Fibroblast of lung (primary cell): Measurements from ENCODE around the gene SGSH. TPM values are rescaled to one million over a fixed set of nuclear protein-coding genes. Genes with fewer than 3 reads are reported as not detected.

ENCODE experiments used
- DNase-seq, 2 donors: peaks; one replicate each; pipeline versions ENCODE4 v3.0.0 to v3.0.0-alpha.2; 2010; ENCODE audit warnings: low read depth in 2 of 2
- H2AFZ ChIP-seq: 2 replicates; pipeline ENCODE4 v1.5.1; 2012; ENCODE audit warnings: low read length, control low read depth, inconsistent platforms
- H3K27ac ChIP-seq: 2 replicates; pipeline ENCODE4 v1.5.1; 2011; ENCODE audit warnings: low read length, control low read depth; ENCODE audit not compliant: insufficient read depth
- H3K27me3 ChIP-seq: 2 replicates; pipeline ENCODE4 v1.5.1; 2011; ENCODE audit warnings: mild to moderate bottlenecking, low read length; ENCODE audit not compliant: control insufficient read depth, insufficient read depth
- H3K36me3 ChIP-seq: 2 replicates; pipeline ENCODE4 v1.5.1; 2011; ENCODE audit warnings: low read length; ENCODE audit not compliant: control insufficient read depth, insufficient read depth
- H3K4me1 ChIP-seq: 2 replicates; pipeline ENCODE4 v1.5.1; 2011; ENCODE audit warnings: low read length; ENCODE audit not compliant: control insufficient read depth, insufficient read depth; ENCODE audit errors: extremely low read depth
- H3K4me2 ChIP-seq: 2 replicates; pipeline ENCODE4 v1.5.1; 2011; ENCODE audit warnings: low read length, control low read depth; ENCODE audit not compliant: insufficient read depth; ENCODE audit errors: extremely low read depth
- H3K4me3 ChIP-seq, 4 experiments: fragments of 200-600 bp in 1 of 4; sonication (generic) in 1 of 4; replicated peaks in 1 of 4; 2 replicates each; pipeline ENCODE4 v1.5.1; 2011 to 2016; ENCODE audit warnings: low read length in 4 of 4, low read depth in 3 of 4, mild to moderate bottlenecking in 3 of 4, control low read depth in 2 of 4, inconsistent platforms in 1 of 4, mixed read lengths in 1 of 4; ENCODE audit not compliant: insufficient read depth in 1 of 4; ENCODE audit errors: control extremely low read depth in 1 of 4
- H3K79me2 ChIP-seq: 2 replicates; pipeline ENCODE4 v1.5.1; 2012; ENCODE audit warnings: mild to moderate bottlenecking, low read length, inconsistent platforms; ENCODE audit not compliant: control insufficient read depth, insufficient read depth
- H3K9ac ChIP-seq: 2 replicates; pipeline ENCODE4 v1.5.1; 2011; ENCODE audit warnings: mild to moderate bottlenecking, low read length, control low read depth; ENCODE audit not compliant: insufficient read depth
- H3K9me3 ChIP-seq: 2 replicates; pipeline ENCODE4 v1.5.1; 2012; ENCODE audit warnings: low read depth, low read length; ENCODE audit not compliant: control insufficient read depth, insufficient read depth
- H4K20me1 ChIP-seq: 2 replicates; pipeline ENCODE4 v1.5.1; 2011; ENCODE audit warnings: low read length; ENCODE audit not compliant: control insufficient read depth, insufficient read depth; ENCODE audit errors: extremely low read depth
- EZH2 ChIP-seq: IDR thresholded peaks from 2 replicates; pipeline ENCODE4 v1.5.1; 2012; ENCODE audit warnings: low read length, control low read depth, mild to moderate bottlenecking; ENCODE audit errors: missing control alignments
- polyA minus RNA-seq: library from RNA; depleted of rRNA, polyadenylated mRNA; stranded (reverse); fragments of >200 nt; gene quantifications from 2 replicates; pipeline ENCODE4 v1.2.3, GENCODE V29; 2011; ENCODE audit warnings: low replicate concordance
- polyA plus RNA-seq, 2 donors: library from polyadenylated mRNA; depleted of rRNA in 1 of 2; stranded (reverse) in 1 of 2; unstranded in 1 of 2; fragments of >200 nt; gene quantifications; 2 replicates each; pipeline ENCODE4 v1.2.1, GENCODE V29; 2011 to 2012; ENCODE audit warnings: missing spikeins in 1 of 2
- total RNA-seq: library from RNA; depleted of rRNA; stranded (reverse); fragments of >200 nt; gene quantifications from 2 replicates; pipeline ENCODE4 v1.2.1, GENCODE V29; 2014
- TF ChIP-seq, protein P1 (sequence below), 2 donors: IDR thresholded peaks in 1 of 2; conservative IDR thresholded peaks in 1 of 2; 1 replicate in 1 of 2; 2 replicates in 1 of 2; pipeline ENCODE4 v1.5.1; 2011 to 2012; ENCODE audit warnings: low read length in 2 of 2, control low read depth in 1 of 2, inconsistent platforms in 1 of 2, low read depth in 1 of 2, mild to moderate bottlenecking in 1 of 2

The SGSH gene
- total RNA-seq (12.1 and 26.9 TPM in 2 replicates), polyA plus RNA-seq (57.2 and 70.7 TPM in 2 replicates), polyA minus RNA-seq (114 and 187 TPM in 2 replicates)
- polyA plus RNA-seq (2012): 40.5 and 55.2 TPM in 2 replicates

DNA sequence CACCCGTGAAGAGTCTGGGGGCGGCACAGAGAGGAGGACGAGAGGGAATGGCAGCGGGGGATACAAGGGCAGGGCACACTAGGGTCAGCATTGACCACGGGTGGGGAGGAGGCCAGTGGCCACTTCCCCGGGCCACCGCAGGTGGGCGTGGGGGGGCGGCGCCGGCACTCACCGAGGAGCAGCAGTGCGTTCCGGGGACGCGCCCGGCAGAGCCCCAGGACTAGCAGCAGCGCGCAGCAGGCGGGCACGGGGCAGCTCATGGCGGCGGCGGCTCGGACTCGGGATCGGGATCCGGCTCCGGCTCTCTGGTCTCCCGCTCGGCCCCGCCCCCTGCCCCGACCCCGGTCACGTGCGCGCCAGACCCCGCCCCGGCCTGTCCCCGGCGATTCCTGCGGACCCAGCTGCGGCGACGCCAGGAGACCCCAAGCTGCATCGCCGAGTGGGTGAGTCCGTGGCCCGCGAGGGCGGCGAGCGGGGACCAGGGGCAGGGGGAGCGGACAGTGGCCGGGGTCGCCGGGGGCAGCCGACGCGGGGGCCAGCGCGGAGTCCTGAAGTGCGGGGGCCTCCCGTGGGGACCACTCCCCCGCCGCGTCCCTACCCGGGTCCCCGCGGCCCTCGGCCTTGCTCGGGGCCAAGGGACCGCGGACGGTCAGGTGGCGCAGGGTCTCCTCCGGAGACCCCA, at the start of gene SGSH, which contains the start of gene SLC26A11:
Gene SGSH (minus strand): TSS at position 280 of the 682 bp plus-strand sequence. CDS start 20 bp downstream, at position 260.
Gene SLC26A11 (plus strand): TSS at position 374 of the 682 bp plus-strand sequence. CDS start 1,134 bp downstream, outside the sequence.
- TF ChIP-seq, protein P1, sequence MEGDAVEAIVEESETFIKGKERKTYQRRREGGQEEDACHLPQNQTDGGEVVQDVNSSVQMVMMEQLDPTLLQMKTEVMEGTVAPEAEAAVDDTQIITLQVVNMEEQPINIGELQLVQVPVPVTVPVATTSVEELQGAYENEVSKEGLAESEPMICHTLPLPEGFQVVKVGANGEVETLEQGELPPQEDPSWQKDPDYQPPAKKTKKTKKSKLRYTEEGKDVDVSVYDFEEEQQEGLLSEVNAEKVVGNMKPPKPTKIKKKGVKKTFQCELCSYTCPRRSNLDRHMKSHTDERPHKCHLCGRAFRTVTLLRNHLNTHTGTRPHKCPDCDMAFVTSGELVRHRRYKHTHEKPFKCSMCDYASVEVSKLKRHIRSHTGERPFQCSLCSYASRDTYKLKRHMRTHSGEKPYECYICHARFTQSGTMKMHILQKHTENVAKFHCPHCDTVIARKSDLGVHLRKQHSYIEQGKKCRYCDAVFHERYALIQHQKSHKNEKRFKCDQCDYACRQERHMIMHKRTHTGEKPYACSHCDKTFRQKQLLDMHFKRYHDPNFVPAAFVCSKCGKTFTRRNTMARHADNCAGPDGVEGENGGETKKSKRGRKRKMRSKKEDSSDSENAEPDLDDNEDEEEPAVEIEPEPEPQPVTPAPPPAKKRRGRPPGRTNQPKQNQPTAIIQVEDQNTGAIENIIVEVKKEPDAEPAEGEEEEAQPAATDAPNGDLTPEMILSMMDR (conservative IDR thresholded peaks at IDR 0.05 in 1 of 2, IDR thresholded peaks at IDR 0.05 in 1 of 2; ENCODE audit: low read depth in 1 of 2, low read length in 2 of 2): peak in 1 of 2 donors; percentile 1
- no peak for TF ChIP-seq EZH2
- Histone ChIP-seq H3K4me2 (peak within 1 kb of the TSS; percentile 97), H3K4me3 (peak within 1 kb of the TSS; percentile 74 to 97 (median 86)), H3K27ac (peak within 1 kb of the TSS; percentile 88), H2AFZ (peak within 1 kb of the TSS; percentile 67), H3K9me3 (no peaks in the 10 kb centered on the region), H3K9ac (peak within 1 kb of the TSS; percentile 76), H3K27me3 (no peaks in the 10 kb centered on the region), H4K20me1 (no peaks in the 10 kb centered on the region), H3K4me1 (peaks cover 9% of the 10 kb centered on the region), H3K36me3 (peaks cover 13% of the 10 kb centered on the region), H3K79me2 (peaks cover 12% of the 10 kb centered on the region)
- peak; percentile 41 to 42 for DNase-seq

DNA sequence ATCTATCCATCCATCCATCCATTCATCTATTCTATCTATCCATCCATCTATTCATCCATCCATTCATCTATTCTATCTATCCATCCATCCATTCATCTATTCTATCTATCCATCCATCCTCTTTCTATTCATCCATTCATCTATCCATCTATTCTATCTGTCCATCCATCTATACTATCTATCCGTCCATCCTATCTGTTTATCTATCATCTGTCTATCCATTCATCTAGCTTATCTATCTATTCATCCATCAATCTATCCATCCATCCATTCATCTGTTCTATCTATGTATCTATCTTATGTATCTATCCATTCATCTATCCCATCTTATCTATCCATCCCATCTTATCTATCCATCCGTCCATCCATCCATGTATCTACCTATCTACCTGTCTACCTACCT, 49.3 kb upstream of the SGSH start:
- no peak overlapping the region for H3K27ac ChIP-seq
- no peak for TF ChIP-seq EZH2
- TF ChIP-seq, protein P1 (conservative IDR thresholded peaks at IDR 0.05 in 1 of 2, IDR thresholded peaks at IDR 0.05 in 1 of 2; ENCODE audit: low read depth in 1 of 2, low read length in 2 of 2): no peak
- no peaks in the 10 kb centered on the region for H3K9me3 ChIP-seq
- peaks cover 16% of the 10 kb centered on the region for H3K79me2 ChIP-seq
- no peak overlapping the region for H3K4me2 ChIP-seq
- H4K20me1 ChIP-seq: no peaks in the 10 kb centered on the region
- H3K4me3 ChIP-seq: no peak overlapping the region
- DNase-seq: no peak
- no peak overlapping the region for H2AFZ ChIP-seq
- no peaks in the 10 kb centered on the region for H3K27me3 ChIP-seq
- no peak overlapping the region for H3K9ac ChIP-seq
- H3K4me1 ChIP-seq: peaks cover 3% of the 10 kb centered on the region
- peaks cover 17% of the 10 kb centered on the region for H3K36me3 ChIP-seq

DNA sequence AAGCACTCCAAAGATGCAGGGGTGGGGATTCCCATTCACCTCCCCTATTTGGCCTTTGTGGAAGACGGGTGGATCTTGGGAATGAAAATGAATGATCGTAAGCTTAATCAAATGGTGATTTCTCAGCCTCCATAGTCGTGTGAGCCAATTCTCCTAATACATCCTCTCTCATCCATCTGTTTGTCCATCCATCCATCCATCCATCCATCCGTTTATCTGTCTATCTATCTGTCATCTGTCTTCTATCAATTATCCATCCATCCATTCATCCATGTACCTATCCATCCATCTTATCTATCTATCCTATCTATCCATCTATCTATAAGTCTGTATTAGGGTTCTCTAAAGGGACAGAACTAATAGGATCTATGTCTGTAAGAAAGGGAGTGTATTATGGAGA, 48.3 kb upstream of the SGSH start:
- no peak for TF ChIP-seq EZH2
- no peaks in the 10 kb centered on the region for H3K9me3 ChIP-seq

More for the DNA sequence above, 48.3 kb upstream of the SGSH start:
- Histone ChIP-seq H3K27me3 (no peaks in the 10 kb centered on the region), H3K4me2 (no peak overlapping the region), H2AFZ (no peak overlapping the region), H3K9ac (no peak overlapping the region), H3K79me2 (peaks cover 24% of the 10 kb centered on the region), H3K27ac (no peak overlapping the region), H4K20me1 (no peaks in the 10 kb centered on the region), H3K36me3 (peaks cover 13% of the 10 kb centered on the region), H3K4me3 (no peak overlapping the region), H3K4me1 (peaks cover 8% of the 10 kb centered on the region)
- DNase-seq: no peak
